ENCODE results near the gene COL25A1.

COL25A1 gene

GRCh38 chr4:109209647-109210046, 92.8 kb downstream of the COL25A1 start:
- Histone ChIP-seq H3K4me1 (ENCODE audit: control insufficient read depth, low read depth, low read length) (peaks cover 5% of the 10 kb centered on the region), H3K36me3 (ENCODE audit: control insufficient read depth, low read depth, low read length) (no peaks in the 10 kb centered on the region), H3K9ac (ENCODE audit: low read length) (no peak overlapping the region), H3K27ac (ENCODE audit: low read length) (no peak overlapping the region), H3K9me3 (ENCODE audit: control insufficient read depth, low read depth, low read length) (no peaks in the 10 kb centered on the region), H3K27me3 (ENCODE audit: control insufficient read depth, insufficient read depth, low read length) (no peaks in the 10 kb centered on the region), H3K4me3 (ENCODE audit: low read length) (no peak overlapping the region)

GRCh38 chr4:109207898-109208297, 94.6 kb downstream of the COL25A1 start:
- H3K9ac ChIP-seq (ENCODE audit: low read length) = no peak overlapping the region
- no peaks in the 10 kb centered on the region for H3K9me3 ChIP-seq (ENCODE audit: control insufficient read depth, low read depth, low read length)
- H3K27me3 ChIP-seq (ENCODE audit: control insufficient read depth, insufficient read depth, low read length) = no peaks in the 10 kb centered on the region
- no peak overlapping the region for H3K4me3 ChIP-seq (ENCODE audit: low read length)
- peaks cover 5% of the 10 kb centered on the region for H3K4me1 ChIP-seq (ENCODE audit: control insufficient read depth, low read depth, low read length)
- no peaks in the 10 kb centered on the region for H3K36me3 ChIP-seq (ENCODE audit: control insufficient read depth, low read depth, low read length)
- H3K27ac ChIP-seq (ENCODE audit: low read length) = no peak overlapping the region

GRCh38 chr4:109207061-109207460, 95.4 kb downstream of the COL25A1 start:
- H3K9me3 ChIP-seq (ENCODE audit: control insufficient read depth, low read depth, low read length) = no peaks in the 10 kb centered on the region
- H3K36me3 ChIP-seq (ENCODE audit: control insufficient read depth, low read depth, low read length) = no peaks in the 10 kb centered on the region
- no peaks in the 10 kb centered on the region for H3K27me3 ChIP-seq (ENCODE audit: control insufficient read depth, insufficient read depth, low read length)
- H3K9ac ChIP-seq (ENCODE audit: low read length) = no peak overlapping the region
- no peak overlapping the region for H3K27ac ChIP-seq (ENCODE audit: low read length)
- H3K4me3 ChIP-seq (ENCODE audit: low read length) = no peak overlapping the region
- H3K4me1 ChIP-seq (ENCODE audit: control insufficient read depth, low read depth, low read length) = peaks cover 5% of the 10 kb centered on the region

GRCh38 chr4:109206620-109207019, 95.8 kb downstream of the COL25A1 start:
- Histone ChIP-seq H3K27me3 (ENCODE audit: control insufficient read depth, insufficient read depth, low read length) (no peaks in the 10 kb centered on the region), H3K9me3 (ENCODE audit: control insufficient read depth, low read depth, low read length) (no peaks in the 10 kb centered on the region), H3K36me3 (ENCODE audit: control insufficient read depth, low read depth, low read length) (no peaks in the 10 kb centered on the region), H3K4me3 (ENCODE audit: low read length) (no peak overlapping the region), H3K9ac (ENCODE audit: low read length) (no peak overlapping the region), H3K4me1 (ENCODE audit: control insufficient read depth, low read depth, low read length) (peaks cover 5% of the 10 kb centered on the region), H3K27ac (ENCODE audit: low read length) (no peak overlapping the region)

- no peaks in the 10 kb centered on the region for H3K36me3 ChIP-seq (ENCODE audit: control insufficient read depth, low read depth, low read length)
- H3K9ac ChIP-seq (ENCODE audit: low read length) = no peak overlapping the region
- no peaks in the 10 kb centered on the region for H3K27me3 ChIP-seq (ENCODE audit: control insufficient read depth, insufficient read depth, low read length)
- peaks cover 5% of the 10 kb centered on the region for H3K4me1 ChIP-seq (ENCODE audit: control insufficient read depth, low read depth, low read length)
- no peak overlapping the region for H3K4me3 ChIP-seq (ENCODE audit: low read length)
- H3K27ac ChIP-seq (ENCODE audit: low read length) = no peak overlapping the region
- H3K9me3 ChIP-seq (ENCODE audit: control insufficient read depth, low read depth, low read length) = no peaks in the 10 kb centered on the region
These were observed 97.3 kb downstream of the COL25A1 start for GRCh38 chr4:109205186-109205585.

GRCh38 chr4:109199585-109199984, 102.9 kb downstream of the COL25A1 start:
- Histone ChIP-seq H3K9me3 (ENCODE audit: control insufficient read depth, low read depth, low read length) (no peaks in the 10 kb centered on the region), H3K4me3 (ENCODE audit: low read length) (no peak overlapping the region), H3K36me3 (ENCODE audit: control insufficient read depth, low read depth, low read length) (no peaks in the 10 kb centered on the region), H3K27me3 (ENCODE audit: control insufficient read depth, insufficient read depth, low read length) (no peaks in the 10 kb centered on the region), H3K4me1 (ENCODE audit: control insufficient read depth, low read depth, low read length) (no peaks in the 10 kb centered on the region), H3K27ac (ENCODE audit: low read length) (no peak overlapping the region), H3K9ac (ENCODE audit: low read length) (no peak overlapping the region)

- Histone ChIP-seq H3K36me3 (ENCODE audit: control insufficient read depth, low read depth, low read length) (no peaks in the 10 kb centered on the region), H3K9me3 (ENCODE audit: control insufficient read depth, low read depth, low read length) (no peaks in the 10 kb centered on the region), H3K4me1 (ENCODE audit: control insufficient read depth, low read depth, low read length) (no peaks in the 10 kb centered on the region), H3K9ac (ENCODE audit: low read length) (no peak overlapping the region), H3K4me3 (ENCODE audit: low read length) (no peak overlapping the region), H3K27ac (ENCODE audit: low read length) (no peak overlapping the region), H3K27me3 (ENCODE audit: control insufficient read depth, insufficient read depth, low read length) (no peaks in the 10 kb centered on the region)
These were observed 106.8 kb downstream of the COL25A1 start for GRCh38 chr4:109195646-109196045.

GRCh38 chr4:109191216-109191615, 111.2 kb downstream of the COL25A1 start:
- Histone ChIP-seq H3K9me3 (ENCODE audit: control insufficient read depth, low read depth, low read length) (no peaks in the 10 kb centered on the region), H3K27me3 (ENCODE audit: control insufficient read depth, insufficient read depth, low read length) (no peaks in the 10 kb centered on the region), H3K4me1 (ENCODE audit: control insufficient read depth, low read depth, low read length) (peaks cover 13% of the 10 kb centered on the region), H3K27ac (ENCODE audit: low read length) (no peak overlapping the region), H3K36me3 (ENCODE audit: control insufficient read depth, low read depth, low read length) (no peaks in the 10 kb centered on the region), H3K9ac (ENCODE audit: low read length) (no peak overlapping the region), H3K4me3 (ENCODE audit: low read length) (no peak overlapping the region)

- Histone ChIP-seq H3K4me1 (ENCODE audit: control insufficient read depth, low read depth, low read length) (peaks cover 26% of the 10 kb centered on the region), H3K9ac (ENCODE audit: low read length) (no peak overlapping the region), H3K27me3 (ENCODE audit: control insufficient read depth, insufficient read depth, low read length) (no peaks in the 10 kb centered on the region), H3K9me3 (ENCODE audit: control insufficient read depth, low read depth, low read length) (no peaks in the 10 kb centered on the region), H3K36me3 (ENCODE audit: control insufficient read depth, low read depth, low read length) (no peaks in the 10 kb centered on the region), H3K27ac (ENCODE audit: low read length) (no peak overlapping the region), H3K4me3 (ENCODE audit: low read length) (no peak overlapping the region)
These were observed 116.0 kb downstream of the COL25A1 start for GRCh38 chr4:109186458-109186945.

- Histone ChIP-seq H3K27ac (ENCODE audit: low read length) (no peak overlapping the region), H3K36me3 (ENCODE audit: control insufficient read depth, low read depth, low read length) (no peaks in the 10 kb centered on the region), H3K4me3 (ENCODE audit: low read length) (no peak overlapping the region), H3K27me3 (ENCODE audit: control insufficient read depth, insufficient read depth, low read length) (no peaks in the 10 kb centered on the region), H3K4me1 (ENCODE audit: control insufficient read depth, low read depth, low read length) (peaks cover 26% of the 10 kb centered on the region), H3K9me3 (ENCODE audit: control insufficient read depth, low read depth, low read length) (no peaks in the 10 kb centered on the region), H3K9ac (ENCODE audit: low read length) (no peak overlapping the region)
These were observed 116.5 kb downstream of the COL25A1 start for GRCh38 chr4:109185951-109186350.

- H3K4me3 ChIP-seq (ENCODE audit: low read length) = no peak overlapping the region
- no peaks in the 10 kb centered on the region for H3K9me3 ChIP-seq (ENCODE audit: control insufficient read depth, low read depth, low read length)
- no peaks in the 10 kb centered on the region for H3K27me3 ChIP-seq (ENCODE audit: control insufficient read depth, insufficient read depth, low read length)
- H3K36me3 ChIP-seq (ENCODE audit: control insufficient read depth, low read depth, low read length) = no peaks in the 10 kb centered on the region
- no peak overlapping the region for H3K27ac ChIP-seq (ENCODE audit: low read length)
- no peak overlapping the region for H3K9ac ChIP-seq (ENCODE audit: low read length)
- peaks cover 26% of the 10 kb centered on the region for H3K4me1 ChIP-seq (ENCODE audit: control insufficient read depth, low read depth, low read length)
These were observed 116.9 kb downstream of the COL25A1 start for GRCh38 chr4:109185548-109185947.

- no peaks in the 10 kb centered on the region for H3K27me3 ChIP-seq (ENCODE audit: control insufficient read depth, insufficient read depth, low read length)
These were observed 117.9 kb downstream of the COL25A1 start for GRCh38 chr4:109184491-109184961.

More at GRCh38 chr4:109184491-109184961, 117.9 kb downstream of the COL25A1 start:
- Histone ChIP-seq H3K9ac (ENCODE audit: low read length) (no peak overlapping the region), H3K9me3 (ENCODE audit: control insufficient read depth, low read depth, low read length) (no peaks in the 10 kb centered on the region), H3K4me3 (ENCODE audit: low read length) (no peak overlapping the region), H3K27ac (ENCODE audit: low read length) (no peak overlapping the region), H3K36me3 (ENCODE audit: control insufficient read depth, low read depth, low read length) (no peaks in the 10 kb centered on the region), H3K4me1 (ENCODE audit: control insufficient read depth, low read depth, low read length) (peaks cover 26% of the 10 kb centered on the region)
